ENCODE results near the gene DEPDC4.

DNA sequence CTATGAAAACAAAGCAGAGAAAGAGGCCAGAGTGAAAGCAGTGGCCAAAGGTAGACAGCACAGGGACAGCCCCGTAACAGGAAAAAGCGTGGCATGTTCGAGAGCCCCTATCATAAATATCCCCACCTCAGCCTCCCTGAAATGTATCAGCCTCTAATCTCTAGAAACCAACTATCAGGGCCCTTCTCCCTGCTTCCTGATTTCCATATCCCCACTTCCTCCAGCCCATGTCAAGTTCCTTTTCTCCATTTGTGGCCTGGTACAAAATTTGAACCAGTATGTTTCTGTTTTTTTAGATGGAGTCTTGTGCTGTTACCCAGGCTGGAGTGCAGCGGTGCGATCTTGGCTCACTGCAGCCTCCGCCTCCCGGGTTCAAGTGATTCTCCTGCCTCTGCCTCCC lies 16.9 kb downstream of the DEPDC4 start:
- TF ChIP-seq, protein P1, sequence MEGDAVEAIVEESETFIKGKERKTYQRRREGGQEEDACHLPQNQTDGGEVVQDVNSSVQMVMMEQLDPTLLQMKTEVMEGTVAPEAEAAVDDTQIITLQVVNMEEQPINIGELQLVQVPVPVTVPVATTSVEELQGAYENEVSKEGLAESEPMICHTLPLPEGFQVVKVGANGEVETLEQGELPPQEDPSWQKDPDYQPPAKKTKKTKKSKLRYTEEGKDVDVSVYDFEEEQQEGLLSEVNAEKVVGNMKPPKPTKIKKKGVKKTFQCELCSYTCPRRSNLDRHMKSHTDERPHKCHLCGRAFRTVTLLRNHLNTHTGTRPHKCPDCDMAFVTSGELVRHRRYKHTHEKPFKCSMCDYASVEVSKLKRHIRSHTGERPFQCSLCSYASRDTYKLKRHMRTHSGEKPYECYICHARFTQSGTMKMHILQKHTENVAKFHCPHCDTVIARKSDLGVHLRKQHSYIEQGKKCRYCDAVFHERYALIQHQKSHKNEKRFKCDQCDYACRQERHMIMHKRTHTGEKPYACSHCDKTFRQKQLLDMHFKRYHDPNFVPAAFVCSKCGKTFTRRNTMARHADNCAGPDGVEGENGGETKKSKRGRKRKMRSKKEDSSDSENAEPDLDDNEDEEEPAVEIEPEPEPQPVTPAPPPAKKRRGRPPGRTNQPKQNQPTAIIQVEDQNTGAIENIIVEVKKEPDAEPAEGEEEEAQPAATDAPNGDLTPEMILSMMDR (conservative IDR thresholded peaks at IDR 0.05; ENCODE audit: low read depth, low read length): no peak
- TF ChIP-seq MXI1 (IDR thresholded peaks at IDR 0.05; ENCODE audit: borderline replicate concordance, low read depth, low read length) (no peak), POLR2A (IDR thresholded peaks at IDR 0.05; ENCODE audit: low read depth, low read length) (no peak), RAD21 (IDR thresholded peaks at IDR 0.05; ENCODE audit: low read length) (no peak), RFX5 (IDR thresholded peaks at IDR 0.05; ENCODE audit: low read depth, low read length) (no peak)
- TF ChIP-seq, protein P2, sequence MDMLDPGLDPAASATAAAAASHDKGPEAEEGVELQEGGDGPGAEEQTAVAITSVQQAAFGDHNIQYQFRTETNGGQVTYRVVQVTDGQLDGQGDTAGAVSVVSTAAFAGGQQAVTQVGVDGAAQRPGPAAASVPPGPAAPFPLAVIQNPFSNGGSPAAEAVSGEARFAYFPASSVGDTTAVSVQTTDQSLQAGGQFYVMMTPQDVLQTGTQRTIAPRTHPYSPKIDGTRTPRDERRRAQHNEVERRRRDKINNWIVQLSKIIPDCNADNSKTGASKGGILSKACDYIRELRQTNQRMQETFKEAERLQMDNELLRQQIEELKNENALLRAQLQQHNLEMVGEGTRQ (IDR thresholded peaks at IDR 0.05; ENCODE audit: low read depth, low read length): no peak
- TF ChIP-seq, protein P3, sequence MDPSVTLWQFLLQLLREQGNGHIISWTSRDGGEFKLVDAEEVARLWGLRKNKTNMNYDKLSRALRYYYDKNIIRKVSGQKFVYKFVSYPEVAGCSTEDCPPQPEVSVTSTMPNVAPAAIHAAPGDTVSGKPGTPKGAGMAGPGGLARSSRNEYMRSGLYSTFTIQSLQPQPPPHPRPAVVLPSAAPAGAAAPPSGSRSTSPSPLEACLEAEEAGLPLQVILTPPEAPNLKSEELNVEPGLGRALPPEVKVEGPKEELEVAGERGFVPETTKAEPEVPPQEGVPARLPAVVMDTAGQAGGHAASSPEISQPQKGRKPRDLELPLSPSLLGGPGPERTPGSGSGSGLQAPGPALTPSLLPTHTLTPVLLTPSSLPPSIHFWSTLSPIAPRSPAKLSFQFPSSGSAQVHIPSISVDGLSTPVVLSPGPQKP (IDR thresholded peaks at IDR 0.05; ENCODE audit: borderline replicate concordance, low read depth, low read length): no peak

Data from IMR-90 (cell line).